Rectal smooth muscle tissue (tissue), 1 donor: Measurements from ENCODE around the gene CTDP1.
"Not testable (repeated sequence)": the region's sequence is repeated elsewhere in the genome, so short reads cannot be mapped to it uniquely, and the experiment has no call there.

Experiments
- H3K27ac ChIP-seq: one replicate; pipeline ENCODE4 v1.7.0; 2013; ENCODE audit warnings: low read depth, low read length, inconsistent platforms
- H3K27me3 ChIP-seq: one replicate; pipeline ENCODE4 v1.7.0; 2013; ENCODE audit warnings: low read length; ENCODE audit not compliant: control insufficient read depth, insufficient read depth
- H3K36me3 ChIP-seq: one replicate; pipeline ENCODE4 v1.7.0; 2013; ENCODE audit warnings: low read length; ENCODE audit not compliant: control insufficient read depth, insufficient read depth
- H3K4me1 ChIP-seq: one replicate; pipeline ENCODE4 v1.7.0; 2013; ENCODE audit warnings: low read length; ENCODE audit not compliant: control insufficient read depth, insufficient read depth
- H3K4me3 ChIP-seq: one replicate; pipeline ENCODE4 v1.7.0; 2013; ENCODE audit warnings: low read length
- H3K9ac ChIP-seq: one replicate; pipeline ENCODE4 v1.7.0; 2013; ENCODE audit warnings: low read length

Gene CTDP1

DNA sequence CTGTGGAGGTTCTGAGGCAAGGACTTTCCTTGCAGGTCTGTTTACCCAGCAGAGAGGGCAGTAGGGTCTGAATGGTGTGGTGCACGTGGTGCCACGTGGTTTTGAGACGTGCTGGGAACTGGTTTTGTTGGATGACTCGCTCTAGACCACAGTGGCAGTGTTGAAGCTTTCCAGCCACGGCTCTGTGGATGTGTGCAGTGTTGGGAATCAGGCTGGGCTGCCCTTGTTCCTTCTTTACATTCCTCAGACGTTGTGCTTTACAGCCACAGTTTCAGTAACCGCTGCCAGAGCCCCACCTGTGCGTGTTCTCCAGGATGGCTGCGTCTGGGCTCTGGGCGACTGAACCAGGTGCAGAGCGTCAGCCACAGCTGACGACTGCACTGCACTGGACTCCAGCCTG, 8.2 kb downstream of the CTDP1 start:
- H3K4me3 ChIP-seq = no peak overlapping the region
- no peak overlapping the region for H3K9ac ChIP-seq
- no peaks in the 10 kb centered on the region for H3K27me3 ChIP-seq
- H3K27ac ChIP-seq = no peak overlapping the region
- H3K4me1 ChIP-seq = no peaks in the 10 kb centered on the region
- H3K36me3 ChIP-seq = peaks cover 5% of the 10 kb centered on the region

DNA sequence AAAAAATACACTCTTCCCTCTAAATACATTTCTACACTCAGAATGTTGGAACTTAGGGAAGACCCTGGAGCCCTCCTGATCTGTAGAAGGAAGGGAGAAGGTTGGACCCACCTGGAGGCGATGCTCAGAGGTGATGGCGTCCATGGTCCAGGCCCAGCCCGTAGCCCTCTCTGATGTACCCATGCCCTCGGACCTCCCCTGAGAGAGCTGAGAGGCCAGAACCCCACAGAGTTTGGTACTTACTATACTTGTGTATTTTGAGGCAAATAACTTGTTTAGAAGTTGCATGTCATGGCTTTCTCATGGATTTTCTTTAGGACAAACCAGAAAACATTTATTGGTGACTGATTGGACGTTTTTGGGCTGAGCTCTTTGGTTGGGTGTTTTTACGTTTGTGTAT, 10.5 kb downstream of the CTDP1 start:
- Histone ChIP-seq H3K36me3 (no peaks in the 10 kb centered on the region), H3K9ac (no peak overlapping the region), H3K4me1 (no peaks in the 10 kb centered on the region), H3K4me3 (no peak overlapping the region), H3K27me3 (no peaks in the 10 kb centered on the region), H3K27ac (no peak overlapping the region)

DNA sequence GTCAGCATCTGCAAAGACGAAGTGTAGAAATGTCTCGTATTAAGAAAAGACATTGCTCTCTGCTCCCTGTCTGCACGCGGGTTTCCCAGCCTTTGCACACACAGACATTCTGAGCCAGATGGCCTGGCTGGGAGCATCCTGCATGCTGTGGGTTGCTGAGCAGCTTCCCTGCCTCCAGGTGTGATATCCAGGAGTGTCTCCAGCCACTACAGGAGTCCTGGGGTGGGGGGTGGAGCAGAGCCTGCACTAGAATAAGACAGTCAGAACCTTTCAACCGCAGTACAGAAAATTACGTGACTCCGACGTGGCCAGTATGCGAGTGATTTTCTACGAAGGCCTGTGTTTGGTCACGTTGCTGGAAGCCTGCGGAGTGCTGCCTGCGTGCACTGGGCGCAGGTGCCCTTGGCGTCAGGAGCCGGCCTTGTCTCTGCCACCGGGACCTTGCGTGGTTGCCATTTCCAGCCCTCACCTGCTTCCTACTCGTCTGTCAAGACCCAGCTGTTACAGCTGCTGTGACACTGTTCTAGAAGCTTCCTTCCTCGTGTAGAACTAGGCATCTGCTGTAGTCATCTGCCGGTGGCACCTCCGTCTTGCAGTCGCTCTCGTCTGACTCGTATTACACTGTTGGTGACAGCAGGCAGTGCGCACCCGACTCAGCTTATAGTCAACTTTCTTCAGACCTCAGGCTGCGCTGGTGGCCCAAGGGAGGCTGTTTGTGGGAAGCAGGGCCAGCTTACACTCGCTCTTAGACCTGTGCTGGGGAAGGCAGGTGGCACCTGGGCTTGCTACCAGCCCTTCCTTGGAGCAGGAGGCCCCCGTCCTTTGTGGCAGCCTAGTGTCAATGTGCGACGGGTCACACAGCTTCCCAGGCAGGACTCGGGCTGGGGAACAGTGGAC, 11.2 kb downstream of the CTDP1 start:
- Histone ChIP-seq H3K27me3 (no peaks in the 10 kb centered on the region), H3K36me3 (peaks cover 3% of the 10 kb centered on the region), H3K4me1 (no peaks in the 10 kb centered on the region), H3K27ac (no peak overlapping the region), H3K9ac (no peak overlapping the region), H3K4me3 (no peak overlapping the region)

DNA sequence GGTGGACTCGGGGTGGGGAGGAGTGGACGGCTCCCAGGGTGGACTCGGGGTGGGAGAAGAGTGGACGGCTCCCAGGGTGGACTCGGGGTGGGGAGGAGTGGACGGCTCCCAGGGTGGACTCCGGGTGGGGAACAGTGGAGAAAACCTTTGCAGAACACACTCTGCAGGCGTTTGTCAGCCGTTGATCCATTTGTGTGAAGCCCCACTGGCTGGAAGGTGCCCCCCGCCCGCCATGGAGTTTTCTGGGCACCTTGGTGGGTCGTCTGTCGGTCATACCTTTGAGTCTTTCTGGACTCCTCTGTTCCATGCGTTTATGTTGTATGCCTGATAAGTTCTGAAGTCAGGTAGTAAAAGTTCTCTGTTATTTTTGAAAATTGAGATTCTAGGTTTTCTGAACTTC, 12.5 kb downstream of the CTDP1 start:
- Histone ChIP-seq H3K36me3 (peaks cover 7% of the 10 kb centered on the region), H3K4me1 (no peaks in the 10 kb centered on the region), H3K9ac (no peak overlapping the region), H3K27me3 (no peaks in the 10 kb centered on the region), H3K27ac (no peak overlapping the region), H3K4me3 (no peak overlapping the region)

DNA sequence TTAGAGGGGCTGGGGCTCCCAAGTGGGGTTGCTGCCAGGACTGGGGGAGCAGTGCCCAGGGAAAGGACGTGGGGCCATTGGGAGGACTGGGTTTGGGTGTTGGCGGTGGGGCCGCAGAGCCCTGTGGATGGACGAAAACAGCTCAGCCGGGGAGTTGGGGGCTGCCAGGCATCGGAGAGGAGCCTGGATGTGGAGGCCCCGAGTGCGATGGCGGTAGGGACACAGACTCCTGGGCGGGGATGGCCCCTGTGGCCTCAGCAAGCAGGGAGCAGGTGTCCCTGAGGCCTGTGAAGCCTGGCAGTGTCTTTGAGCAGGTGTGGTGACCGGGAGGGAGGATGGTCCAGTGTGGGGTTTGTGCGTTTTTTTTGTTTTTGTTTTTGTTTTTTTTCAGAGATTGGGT, 13.3 kb downstream of the CTDP1 start:
- H3K4me3 ChIP-seq = no peak overlapping the region
- no peak overlapping the region for H3K27ac ChIP-seq
- peaks cover 12% of the 10 kb centered on the region for H3K36me3 ChIP-seq
- H3K27me3 ChIP-seq = no peaks in the 10 kb centered on the region
- H3K9ac ChIP-seq = no peak overlapping the region
- H3K4me1 ChIP-seq = no peaks in the 10 kb centered on the region

DNA sequence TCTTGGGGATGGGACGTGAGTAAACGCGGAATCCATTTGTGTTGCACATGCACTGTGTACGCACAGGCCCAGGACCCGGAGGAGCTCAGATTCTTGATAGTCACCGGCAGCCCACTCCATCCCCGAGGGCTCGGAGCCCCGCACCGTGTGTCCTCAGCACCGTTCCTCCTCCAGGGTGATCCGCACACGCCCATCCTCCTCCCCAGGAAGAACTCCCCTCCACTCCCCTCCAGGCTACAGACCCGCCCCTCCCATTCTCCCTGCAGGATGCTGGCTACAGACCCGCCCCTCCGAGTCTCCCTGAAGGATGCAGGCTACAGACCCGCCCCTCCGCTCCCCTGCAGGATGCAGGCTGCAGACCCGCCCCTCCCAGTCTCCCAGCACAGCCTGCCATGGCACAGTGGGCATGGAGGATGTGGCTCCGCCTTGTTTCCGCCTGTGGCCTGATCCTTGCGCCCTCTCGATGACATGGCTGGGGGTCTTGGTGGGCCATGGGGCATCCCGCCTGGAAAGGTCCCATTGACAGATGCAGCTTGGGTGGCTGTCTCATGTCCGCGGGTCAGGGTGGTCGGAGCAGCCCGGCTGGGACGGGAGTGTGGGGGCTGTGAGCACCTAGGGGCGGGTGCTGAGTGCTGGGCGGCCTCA, 14.1 kb downstream of the CTDP1 start:
- Histone ChIP-seq H3K9ac (no peak overlapping the region), H3K36me3 (peaks cover 19% of the 10 kb centered on the region), H3K4me3 (no peak overlapping the region), H3K4me1 (no peaks in the 10 kb centered on the region), H3K27ac (no peak overlapping the region), H3K27me3 (no peaks in the 10 kb centered on the region)

DNA sequence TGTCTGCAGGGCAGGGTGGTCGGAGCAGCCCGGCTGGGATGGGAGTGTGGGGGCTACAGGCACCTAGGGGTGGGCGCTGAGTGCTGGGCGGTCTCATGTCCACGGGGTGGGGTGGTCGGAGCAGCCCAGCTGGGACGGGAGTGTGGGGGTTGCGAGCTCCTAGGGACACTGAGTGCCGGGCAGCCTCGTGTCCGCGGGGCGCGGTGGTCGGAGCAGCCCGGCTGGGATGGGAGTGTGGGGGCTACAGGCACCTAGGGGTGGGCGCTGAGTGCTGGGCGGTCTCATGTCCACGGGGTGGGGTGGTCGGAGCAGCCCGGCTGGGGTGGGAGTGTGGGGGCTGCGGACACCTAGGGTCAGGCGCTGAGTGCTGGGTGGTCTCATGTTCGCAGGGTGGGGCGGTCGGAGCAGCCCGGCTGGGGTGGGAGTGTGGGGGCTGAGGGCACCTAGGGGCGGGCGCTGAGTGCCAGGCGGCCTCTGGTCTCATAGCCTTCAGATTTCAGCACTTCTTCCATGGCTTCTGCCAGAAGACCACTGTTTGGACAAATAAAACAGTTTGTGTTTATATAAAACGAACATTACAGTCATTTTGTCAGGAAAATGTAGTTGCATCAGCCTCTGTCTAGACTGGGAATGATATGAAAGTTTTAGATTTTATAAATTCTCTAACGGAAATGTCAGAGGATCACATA, 14.7 kb downstream of the CTDP1 start:
- not testable (repeated sequence) for H3K4me1 ChIP-seq, H3K9ac ChIP-seq, H3K4me3 ChIP-seq, H3K27ac ChIP-seq, H3K27me3 ChIP-seq
- peaks cover 19% of the 10 kb centered on the region for H3K36me3 ChIP-seq

DNA sequence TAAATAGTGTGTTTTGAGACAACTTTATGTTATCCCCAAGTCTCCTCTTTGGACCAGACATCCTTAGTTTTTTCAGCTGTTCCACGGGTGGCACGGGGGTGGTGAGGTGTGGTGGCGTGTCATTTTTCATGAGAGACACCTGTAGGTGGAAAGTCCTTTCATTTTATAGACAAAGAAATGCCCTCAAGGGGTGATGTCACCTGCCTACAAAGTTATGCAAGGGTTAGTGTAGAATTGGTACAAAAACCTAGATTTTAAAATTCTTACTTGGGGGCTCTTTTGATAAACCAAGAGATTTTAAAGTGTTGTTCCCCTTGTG, 15.3 kb downstream of the CTDP1 start:
- no peak overlapping the region for H3K27ac ChIP-seq
- H3K4me3 ChIP-seq = no peak overlapping the region
- no peaks in the 10 kb centered on the region for H3K4me1 ChIP-seq
- no peak overlapping the region for H3K9ac ChIP-seq
- peaks cover 24% of the 10 kb centered on the region for H3K36me3 ChIP-seq
- H3K27me3 ChIP-seq = no peaks in the 10 kb centered on the region

DNA sequence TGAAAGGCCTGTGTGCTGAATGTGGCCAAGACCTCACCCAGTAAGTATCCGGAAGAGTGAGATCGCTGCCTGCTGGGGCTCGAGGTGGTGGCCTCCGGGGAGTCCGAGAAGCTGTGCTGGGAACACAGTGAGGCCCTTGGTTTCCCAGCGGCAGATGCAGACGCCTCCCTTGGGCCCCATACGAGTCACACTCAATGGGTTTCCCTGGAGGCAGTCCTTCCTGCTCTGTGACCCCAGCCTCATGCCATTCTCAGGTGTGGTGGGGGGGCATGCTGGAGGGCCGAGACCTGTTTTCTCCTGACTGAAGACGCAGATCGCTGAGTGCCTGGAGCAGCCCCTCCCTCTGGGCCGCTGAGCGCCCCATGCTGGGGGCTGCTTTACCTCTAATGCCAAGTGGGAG, 15.7 kb downstream of the CTDP1 start:
- H3K9ac ChIP-seq = no peak overlapping the region
- no peak overlapping the region for H3K4me3 ChIP-seq
- peaks cover 26% of the 10 kb centered on the region for H3K36me3 ChIP-seq
- no peak overlapping the region for H3K27ac ChIP-seq
- H3K27me3 ChIP-seq = no peaks in the 10 kb centered on the region
- H3K4me1 ChIP-seq = no peaks in the 10 kb centered on the region

DNA sequence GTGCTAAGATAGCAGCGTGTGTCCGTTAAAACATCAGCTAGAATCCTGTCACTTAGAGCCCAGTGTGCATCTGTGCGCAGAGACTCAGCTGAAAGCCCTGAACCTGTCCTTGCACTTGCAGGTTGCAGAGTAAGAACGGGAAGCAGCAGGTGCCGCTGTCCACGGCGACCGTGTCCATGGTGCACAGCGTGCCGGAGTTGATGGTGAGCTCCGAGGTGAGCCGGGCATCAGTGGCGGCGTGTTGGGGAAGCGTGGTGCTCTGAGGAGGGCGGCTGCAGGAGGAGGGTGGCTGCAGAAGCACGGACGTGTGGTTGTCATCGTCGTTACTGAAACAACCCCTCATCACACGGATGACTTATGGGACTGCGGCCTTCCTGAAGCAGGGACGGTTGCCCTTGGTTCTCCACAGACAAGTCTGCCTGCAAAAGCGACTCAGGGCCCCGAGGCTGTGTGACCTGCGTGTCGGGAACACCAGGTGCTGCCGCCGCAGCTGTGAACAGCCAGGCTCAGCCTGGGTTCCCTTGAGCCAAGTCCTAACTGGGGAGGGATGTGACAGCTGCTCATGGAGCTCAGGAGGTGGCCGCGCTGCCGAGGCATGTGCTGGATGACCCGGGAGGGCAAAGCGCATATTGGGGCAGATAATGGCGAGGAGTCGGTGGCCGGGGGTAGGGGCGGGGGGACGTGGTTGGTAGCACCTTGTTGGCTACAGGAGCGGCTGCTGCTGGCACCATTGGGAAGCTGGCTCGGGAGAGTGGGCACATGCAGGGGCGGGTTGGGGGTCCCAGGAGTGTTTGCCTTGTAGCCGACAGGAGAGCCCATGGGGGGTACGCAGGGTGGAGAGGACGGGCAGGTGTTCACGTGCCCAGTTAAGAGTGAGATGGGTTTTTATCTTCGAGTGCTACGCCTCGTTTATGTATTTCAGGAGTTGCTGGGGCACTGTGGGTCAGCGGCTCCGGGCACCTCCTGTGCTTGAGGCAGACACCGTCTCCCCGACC, 16.6 kb downstream of the CTDP1 start:
- Histone ChIP-seq H3K36me3 (peaks cover 28% of the 10 kb centered on the region), H3K9ac (no peak overlapping the region), H3K4me3 (no peak overlapping the region), H3K27me3 (no peaks in the 10 kb centered on the region), H3K27ac (no peak overlapping the region), H3K4me1 (no peaks in the 10 kb centered on the region)

DNA sequence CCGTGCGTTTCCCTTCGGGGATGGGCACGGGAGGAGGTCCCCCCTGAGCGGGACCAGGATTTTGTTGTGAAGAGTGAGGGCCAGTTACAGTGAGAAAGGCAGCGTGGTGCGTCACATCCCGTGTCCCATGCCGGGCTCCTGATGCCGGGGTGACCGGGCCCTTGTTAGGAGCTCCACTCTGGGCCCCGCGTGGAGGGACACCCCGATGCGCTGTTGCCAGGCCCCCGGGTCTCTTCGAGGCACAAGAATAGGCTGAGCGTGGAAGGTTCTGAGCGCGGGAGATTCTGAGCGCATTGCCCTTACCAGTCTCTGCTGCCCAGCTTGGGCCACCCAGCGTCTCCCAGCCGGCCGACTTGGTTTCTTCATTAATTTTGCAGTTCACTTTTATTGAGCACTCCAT, 17.6 kb downstream of the CTDP1 start:
- H3K9ac ChIP-seq = no peak overlapping the region
- peaks cover 28% of the 10 kb centered on the region for H3K36me3 ChIP-seq
- no peak overlapping the region for H3K27ac ChIP-seq
- H3K4me3 ChIP-seq = no peak overlapping the region
- H3K4me1 ChIP-seq = no peaks in the 10 kb centered on the region
- H3K27me3 ChIP-seq = no peaks in the 10 kb centered on the region

DNA sequence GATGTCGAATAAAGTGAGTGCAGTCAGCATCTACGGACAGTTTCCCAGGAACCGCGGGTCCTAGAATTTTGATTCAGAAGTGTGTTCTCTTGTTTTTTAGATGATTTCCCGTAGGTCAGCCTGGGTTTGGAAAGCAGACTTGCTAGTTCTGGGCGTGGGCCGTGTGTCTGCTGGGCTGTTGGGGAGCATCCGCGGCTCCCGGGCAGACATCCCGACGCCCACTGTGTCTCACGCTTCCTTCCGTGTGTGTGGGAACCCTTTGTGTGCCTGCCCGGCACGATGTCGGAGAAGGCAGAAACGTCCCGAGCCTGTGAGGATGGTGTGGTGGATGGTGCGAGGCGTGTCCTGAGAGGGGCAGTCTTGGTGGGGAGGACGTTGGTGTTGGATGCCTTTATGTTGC, 18.4 kb downstream of the CTDP1 start:
- no peaks in the 10 kb centered on the region for H3K4me1 ChIP-seq

More for the DNA sequence above, 18.4 kb downstream of the CTDP1 start:
- Histone ChIP-seq H3K9ac (no peak overlapping the region), H3K4me3 (no peak overlapping the region), H3K27me3 (no peaks in the 10 kb centered on the region), H3K36me3 (peaks cover 28% of the 10 kb centered on the region), H3K27ac (no peak overlapping the region)
